Measurements from ENCODE around the gene HBD. TPM values are rescaled to one million over a fixed set of nuclear protein-coding genes. Genes with fewer than 3 reads are reported as not detected.

HBD gene
- total and polyA plus RNA-seq, 7 donors: not detected

DNA sequence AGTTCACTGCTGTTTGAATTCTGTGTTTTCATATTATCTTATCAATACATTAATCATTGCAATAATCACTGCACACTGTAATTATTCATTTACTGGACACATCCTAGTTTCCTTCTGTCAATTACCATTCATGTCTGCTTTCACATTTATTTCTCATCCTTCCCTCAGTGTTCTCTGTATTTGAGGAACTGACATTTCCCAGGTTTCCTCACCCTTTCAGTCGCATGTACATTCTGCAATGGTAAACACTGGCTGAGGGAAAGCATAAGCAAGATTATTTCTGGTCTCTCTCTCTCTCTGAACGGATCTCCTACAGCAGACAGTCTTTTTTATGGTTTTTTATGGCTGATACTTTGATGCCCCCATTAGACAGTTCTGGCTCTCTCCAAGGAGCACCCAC, 4.2 kb upstream of the HBD start:
- no peaks in the 10 kb centered on the region for H3K36me3 ChIP-seq
- no peak for TF ChIP-seq EP300 (IDR thresholded peaks at IDR 0.05)
- TF ChIP-seq, protein P1, sequence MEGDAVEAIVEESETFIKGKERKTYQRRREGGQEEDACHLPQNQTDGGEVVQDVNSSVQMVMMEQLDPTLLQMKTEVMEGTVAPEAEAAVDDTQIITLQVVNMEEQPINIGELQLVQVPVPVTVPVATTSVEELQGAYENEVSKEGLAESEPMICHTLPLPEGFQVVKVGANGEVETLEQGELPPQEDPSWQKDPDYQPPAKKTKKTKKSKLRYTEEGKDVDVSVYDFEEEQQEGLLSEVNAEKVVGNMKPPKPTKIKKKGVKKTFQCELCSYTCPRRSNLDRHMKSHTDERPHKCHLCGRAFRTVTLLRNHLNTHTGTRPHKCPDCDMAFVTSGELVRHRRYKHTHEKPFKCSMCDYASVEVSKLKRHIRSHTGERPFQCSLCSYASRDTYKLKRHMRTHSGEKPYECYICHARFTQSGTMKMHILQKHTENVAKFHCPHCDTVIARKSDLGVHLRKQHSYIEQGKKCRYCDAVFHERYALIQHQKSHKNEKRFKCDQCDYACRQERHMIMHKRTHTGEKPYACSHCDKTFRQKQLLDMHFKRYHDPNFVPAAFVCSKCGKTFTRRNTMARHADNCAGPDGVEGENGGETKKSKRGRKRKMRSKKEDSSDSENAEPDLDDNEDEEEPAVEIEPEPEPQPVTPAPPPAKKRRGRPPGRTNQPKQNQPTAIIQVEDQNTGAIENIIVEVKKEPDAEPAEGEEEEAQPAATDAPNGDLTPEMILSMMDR (IDR thresholded peaks at IDR 0.05): no peak
- no peak for TF ChIP-seq POLR2AphosphoS5 (IDR thresholded peaks at IDR 0.05)
- no peak for TF ChIP-seq POLR2A (IDR thresholded peaks at IDR 0.05)
- H3K9me3 ChIP-seq: no peaks in the 10 kb centered on the region
- 35 to 52% methylated on average over 2 of the region's 2 CpGs for WGBS, 2 donors
- no peak for DNase-seq
- H3K27ac ChIP-seq: no peak overlapping the region
- no peaks in the 10 kb centered on the region for H3K27me3 ChIP-seq
- H3K4me3 ChIP-seq: no peak overlapping the region
- intact Hi-C loops (cut with DNase I): no loop called here
- H3K4me1 ChIP-seq: no peaks in the 10 kb centered on the region

DNA sequence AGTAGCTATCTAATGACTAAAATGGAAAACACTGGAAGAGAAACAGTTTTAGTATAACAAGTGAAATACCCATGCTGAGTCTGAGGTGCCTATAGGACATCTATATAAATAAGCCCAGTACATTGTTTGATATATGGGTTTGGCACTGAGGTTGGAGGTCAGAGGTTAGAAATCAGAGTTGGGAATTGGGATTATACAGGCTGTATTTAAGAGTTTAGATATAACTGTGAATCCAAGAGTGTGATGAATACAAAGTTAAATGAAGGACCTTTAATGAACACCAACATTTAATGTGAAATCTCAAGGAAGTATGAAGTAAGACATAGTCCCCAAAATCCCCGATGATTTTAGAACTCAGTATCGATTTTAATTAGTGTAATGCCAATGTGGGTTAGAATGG, 3.1 kb upstream of the HBD start:
- Histone ChIP-seq H3K4me1 (no peaks in the 10 kb centered on the region), H3K9me3 (no peaks in the 10 kb centered on the region), H3K36me3 (no peaks in the 10 kb centered on the region), H3K27me3 (no peaks in the 10 kb centered on the region), H3K4me3 (no peak overlapping the region), H3K27ac (no peak overlapping the region)
- TF ChIP-seq EP300 (IDR thresholded peaks at IDR 0.05) (no peak), POLR2A (IDR thresholded peaks at IDR 0.05) (no peak), POLR2AphosphoS5 (IDR thresholded peaks at IDR 0.05) (no peak)
- TF ChIP-seq, protein P1 (IDR thresholded peaks at IDR 0.05): no peak
- WGBS, 2 donors: 85 to 90% methylated on average over 2 of the region's 2 CpGs
- DNase-seq: no peak
- intact Hi-C loops (cut with DNase I): no loop called here

GRCh38 chr11:5235364-5236095, 1.2 kb upstream of the HBD start:
- intact Hi-C loops (cut with DNase I): no loop called here
- H3K4me1 ChIP-seq: no peaks in the 10 kb centered on the region
- H3K4me3 ChIP-seq: no peak overlapping the region
- no peak overlapping the region for H3K27ac ChIP-seq
- no peak for DNase-seq
- no peak for TF ChIP-seq POLR2AphosphoS5 (IDR thresholded peaks at IDR 0.05)
- TF ChIP-seq EP300 (IDR thresholded peaks at IDR 0.05): no peak
- TF ChIP-seq, protein P1 (IDR thresholded peaks at IDR 0.05): no peak
- no peaks in the 10 kb centered on the region for H3K36me3 ChIP-seq
- WGBS, 2 donors: 77 to 87% methylated on average over 5 of the region's 5 CpGs
- H3K27me3 ChIP-seq: no peaks in the 10 kb centered on the region
- no peaks in the 10 kb centered on the region for H3K9me3 ChIP-seq

GRCh38 chr11:5233307-5233706, 976 bp downstream of the HBD start:
- no peak for DNase-seq
- 31 to 79% methylated on average over 1 of the region's 1 CpG for WGBS, 2 donors
- H3K4me1 ChIP-seq: no peaks in the 10 kb centered on the region

More at GRCh38 chr11:5233307-5233706, 976 bp downstream of the HBD start:
- H3K27me3 ChIP-seq: no peaks in the 10 kb centered on the region
- intact Hi-C loops (cut with DNase I): no loop called here
- TF ChIP-seq POLR2A (IDR thresholded peaks at IDR 0.05) (no peak), POLR2AphosphoS5 (IDR thresholded peaks at IDR 0.05) (no peak), EP300 (IDR thresholded peaks at IDR 0.05) (no peak)
- TF ChIP-seq, protein P1 (IDR thresholded peaks at IDR 0.05): no peak
- no peak overlapping the region for H3K4me3 ChIP-seq
- H3K36me3 ChIP-seq: no peaks in the 10 kb centered on the region
- H3K9me3 ChIP-seq: no peaks in the 10 kb centered on the region
- no peak overlapping the region for H3K27ac ChIP-seq
